Liver (tissue), 9 donors: Measurements from ENCODE around the gene KXD1. TPM values are rescaled to one million over a fixed set of nuclear protein-coding genes. Genes with fewer than 3 reads are reported as not detected.

Experiments used
- DNase-seq: peaks from one replicate; pipeline ENCODE4 v3.0.0-alpha.2; 2017; ENCODE audit warnings: low spot score
- H3K27ac ChIP-seq, 2 donors: one replicate each; pipeline ENCODE4 v1.7.0; 2013; ENCODE audit warnings: inconsistent platforms in 2 of 2, low read length in 2 of 2, control low read depth in 1 of 2, low read depth in 1 of 2, mild to moderate bottlenecking in 1 of 2
- H3K27me3 ChIP-seq, 4 donors: one replicate each; pipeline versions ENCODE4 v1.6.1 to v1.7.0; 2013; ENCODE audit warnings: low read length in 3 of 4, inconsistent platforms in 1 of 4, mild to moderate bottlenecking in 1 of 4, moderate library complexity in 1 of 4; ENCODE audit not compliant: control insufficient read depth in 4 of 4, insufficient read depth in 4 of 4
- H3K36me3 ChIP-seq, 4 donors: one replicate each; pipeline versions ENCODE4 v1.6.1 to v1.7.0; 2013; ENCODE audit warnings: low read length in 3 of 4, mild to moderate bottlenecking in 3 of 4, low read depth in 1 of 4, moderate library complexity in 1 of 4; ENCODE audit not compliant: control insufficient read depth in 4 of 4, insufficient read depth in 3 of 4
- H3K4me1 ChIP-seq, 4 donors: one replicate each; pipeline versions ENCODE4 v1.6.1 to v1.7.0; 2013; ENCODE audit warnings: low read length in 3 of 4, mild to moderate bottlenecking in 3 of 4, moderate library complexity in 1 of 4; ENCODE audit not compliant: control insufficient read depth in 4 of 4, insufficient read depth in 4 of 4
- H3K4me3 ChIP-seq, 3 donors: one replicate each; pipeline versions ENCODE4 v1.6.1 to v1.7.0; 2013; ENCODE audit warnings: low read length in 3 of 3, control low read depth in 1 of 3, low read depth in 1 of 3, mild to moderate bottlenecking in 1 of 3
- H3K9ac ChIP-seq, 2 donors: one replicate each; pipeline ENCODE4 v1.7.0; 2013; ENCODE audit warnings: low read length in 2 of 2, mild to moderate bottlenecking in 2 of 2, moderate library complexity in 2 of 2, control low read depth in 1 of 2, low read depth in 1 of 2
- H3K9me3 ChIP-seq, 4 donors: one replicate each; pipeline versions ENCODE4 v1.6.1 to v1.7.0; 2013; ENCODE audit warnings: low read length in 3 of 4; ENCODE audit not compliant: control insufficient read depth in 4 of 4
- ATF3 ChIP-seq: IDR thresholded peaks from 2 replicates; pipeline ENCODE4 v1.6.1; 2016; ENCODE audit warnings: antibody characterized with exemption
- CTCF ChIP-seq: fragments of 150-350 bp; IDR thresholded peaks from 2 replicates; pipeline ENCODE4 v1.5.1; 2017; ENCODE audit warnings: improper control_type of control experiment, low read depth, low read length; ENCODE audit not compliant: missing input control
- EGR1 ChIP-seq, 2 donors: IDR thresholded peaks; 2 replicates each; pipeline ENCODE4 v1.6.1; 2016 to 2018; ENCODE audit warnings: antibody characterized with exemption in 2 of 2, low read depth in 2 of 2
- FOXA1 ChIP-seq: IDR thresholded peaks from 2 replicates; pipeline ENCODE4 v1.6.1; 2016; ENCODE audit warnings: antibody characterized with exemption
- FOXA2 ChIP-seq: IDR thresholded peaks from 2 replicates; pipeline ENCODE4 v1.6.1; 2016; ENCODE audit warnings: antibody characterized with exemption
- GABPA ChIP-seq, 2 donors: IDR thresholded peaks in 1 of 2; conservative IDR thresholded peaks in 1 of 2; 2 replicates each; pipeline ENCODE4 v1.6.1; 2016; ENCODE audit warnings: antibody characterized with exemption in 2 of 2, mild to moderate bottlenecking in 1 of 2, moderate library complexity in 1 of 2
- HNF4A ChIP-seq, 2 donors: conservative IDR thresholded peaks; 2 replicates each; pipeline ENCODE4 v1.6.1; 2016; ENCODE audit warnings: antibody characterized with exemption in 2 of 2, mild to moderate bottlenecking in 2 of 2
- HNF4G ChIP-seq: IDR thresholded peaks from 2 replicates; pipeline ENCODE4 v1.6.1; 2016; ENCODE audit warnings: antibody characterized with exemption
- JUND ChIP-seq, 2 donors: IDR thresholded peaks; 2 replicates each; pipeline ENCODE4 v1.6.1; 2016; ENCODE audit warnings: antibody characterized with exemption in 2 of 2
- MAX ChIP-seq: IDR thresholded peaks from 2 replicates; pipeline ENCODE4 v1.6.1; 2016; ENCODE audit warnings: antibody characterized with exemption
- NR2F2 ChIP-seq: IDR thresholded peaks from 2 replicates; pipeline ENCODE4 v1.6.1; 2016; ENCODE audit warnings: antibody characterized with exemption
- RAD21 ChIP-seq, 2 donors: IDR thresholded peaks; 2 replicates each; pipeline ENCODE4 v1.6.1; 2016; ENCODE audit warnings: antibody characterized with exemption in 2 of 2, mild to moderate bottlenecking in 2 of 2
- REST ChIP-seq: IDR thresholded peaks from 2 replicates; pipeline ENCODE4 v1.6.1; 2016; ENCODE audit warnings: antibody characterized with exemption, mild to moderate bottlenecking
- RXRA ChIP-seq, 2 donors: IDR thresholded peaks; 2 replicates each; pipeline ENCODE4 v1.6.1; 2017 to 2018; ENCODE audit warnings: antibody characterized with exemption in 2 of 2, mild to moderate bottlenecking in 1 of 2
- SP1 ChIP-seq: IDR thresholded peaks from 2 replicates; pipeline ENCODE4 v1.6.1; 2018; ENCODE audit warnings: antibody characterized with exemption, mild to moderate bottlenecking
- TAF1 ChIP-seq: conservative IDR thresholded peaks from 2 replicates; pipeline ENCODE4 v1.6.1; 2016; ENCODE audit warnings: antibody characterized with exemption, mild to moderate bottlenecking
- YY1 ChIP-seq: IDR thresholded peaks from 2 replicates; pipeline ENCODE4 v1.6.1; 2016; ENCODE audit warnings: antibody characterized with exemption, mild to moderate bottlenecking
- ZBTB33 ChIP-seq: IDR thresholded peaks from 2 replicates; pipeline ENCODE4 v1.6.1; 2016; ENCODE audit warnings: antibody characterized with exemption
- WGBS: extraction: QIAGEN DNeasy Blood & Tissue Kit; methylation state at CpG from one replicate; pipeline ENCODE4 v1.1.7; 2013; 5-methylcytosine and 5-hydroxymethylcytosine counted together
- polyA plus RNA-seq, 2 donors: library from polyadenylated mRNA; stranded (reverse) in 1 of 2; unstranded in 1 of 2; fragments of 200-250 nt in 1 of 2; fragments of >200 nt in 1 of 2; fragmentation: Nextera tagmentation in 1 of 2; extraction: Ambion mirVana in 1 of 2; gene quantifications; one replicate each; pipeline versions ENCODE4 v1.2.1 to v1.2.3, GENCODE V29; 2013 to 2015
- total RNA-seq, 2 donors: library from RNA; depleted of rRNA; stranded (reverse); fragments of >200 nt; gene quantifications; one replicate each; pipeline ENCODE4 v1.2.3, GENCODE V29; 2014
- donor health status: healthy.
- donor health status: healthy.
- donor health status: healthy.
- donor health status: healthy.
- donor health status: healthy.

The KXD1 gene
- total and polyA plus RNA-seq, 4 donors, result 31.8 to 53.6 (median 43.4) TPM

- H3K9ac ChIP-seq, result peak overlapping the region in 1 of 2 donors; percentile 39
- WGBS, result 86% methylated on average over 5 of the region's 5 CpGs
- H3K4me1 ChIP-seq, result peaks cover 16 to 49% (median 36%) of the 10 kb centered on the region in 4 donors
- no peaks in the 10 kb centered on the region for H3K27me3 ChIP-seq
- no peaks in the 10 kb centered on the region for H3K36me3 ChIP-seq
- H3K27ac ChIP-seq, result peak overlapping the region; percentile 93 to 96
- no peak for DNase-seq
- no peak overlapping the region for H3K4me3 ChIP-seq
- TF ChIP-seq SP1, result no peak
- no peak for TF ChIP-seq HNF4A (conservative IDR thresholded peaks at IDR 0.05)
- no peaks in the 10 kb centered on the region for H3K9me3 ChIP-seq
Observed at GRCh38 chr19:18515959-18516358, 41.7 kb upstream of the KXD1 start.

- no peak overlapping the region for H3K27ac ChIP-seq
- H3K9me3 ChIP-seq, result no peaks in the 10 kb centered on the region
- TF ChIP-seq SP1 (no peak), EGR1 (IDR thresholded peaks at IDR 0.05; ENCODE audit: low read depth in 2 of 2) (no peak), FOXA2 (no peak), HNF4G (no peak), GABPA (IDR thresholded peaks at IDR 0.05 in 1 of 2, conservative IDR thresholded peaks at IDR 0.05 in 1 of 2) (no peak), JUND (IDR thresholded peaks at IDR 0.05) (no peak)
- no peak overlapping the region for H3K9ac ChIP-seq
- H3K4me1 ChIP-seq, result peaks cover 16 to 51% (median 36%) of the 10 kb centered on the region in 4 donors
- H3K4me3 ChIP-seq, result no peak overlapping the region
- no peaks in the 10 kb centered on the region for H3K36me3 ChIP-seq
- no peak for DNase-seq
- H3K27me3 ChIP-seq, result no peaks in the 10 kb centered on the region
- 87% methylated on average over 4 of the region's 4 CpGs for WGBS
Observed at GRCh38 chr19:18517606-18518005, 40.1 kb upstream of the KXD1 start.

- Histone ChIP-seq H3K27me3 (no peaks in the 10 kb centered on the region), H3K27ac (peak overlapping the region; percentile 19 to 100), H3K9me3 (no peaks in the 10 kb centered on the region), H3K9ac (no peak overlapping the region), H3K4me1 (peaks cover 16 to 47% (median 29%) of the 10 kb centered on the region in 4 donors), H3K4me3 (no peak overlapping the region), H3K36me3 (no peaks in the 10 kb centered on the region)
- WGBS, result 81% methylated on average over 9 of the region's 9 CpGs
- TF ChIP-seq NR2F2 (no peak), MAX (no peak), HNF4G (no peak), HNF4A (conservative IDR thresholded peaks at IDR 0.05) (no peak), RXRA (IDR thresholded peaks at IDR 0.05) (no peak), RAD21 (IDR thresholded peaks at IDR 0.05) (no peak), EGR1 (IDR thresholded peaks at IDR 0.05; ENCODE audit: low read depth in 2 of 2) (no peak), JUND (IDR thresholded peaks at IDR 0.05) (no peak), ZBTB33 (no peak), GABPA (IDR thresholded peaks at IDR 0.05 in 1 of 2, conservative IDR thresholded peaks at IDR 0.05 in 1 of 2) (no peak), ATF3 (no peak), REST (no peak), FOXA1 (no peak), CTCF (no peak), FOXA2 (no peak), TAF1 (no peak), SP1 (no peak), YY1 (no peak)
- DNase-seq, result no peak
Observed at GRCh38 chr19:18518639-18519038, 39.0 kb upstream of the KXD1 start.
